HepG2 (cell line): ENCODE data around the gene KCNJ14. TPM values are rescaled to one million over a fixed set of nuclear protein-coding genes. Genes with fewer than 3 reads are reported as not detected.

Source experiments
- AKAP8 ChIP-seq: sonication (generic); formaldehyde crosslinking; IDR thresholded peaks from 2 replicates; pipeline ENCODE4 v1.5.1; 2020; ENCODE audit warnings: mild to moderate bottlenecking, missing genetic modification reagents
- CEBPB ChIP-seq: IDR thresholded peaks from 2 replicates; pipeline ENCODE4 v1.6.1; 2011; ENCODE audit warnings: low read depth, low read length, improper control_type of control experiment, borderline replicate concordance
- HDAC6 ChIP-seq: fragments of 200-600 bp; sonication (generic); IDR thresholded peaks from 2 replicates; pipeline ENCODE4 v1.7.0; 2017; ENCODE audit warnings: mild to moderate bottlenecking, antibody characterized with exemption, low read length, low read depth
- KDM2A ChIP-seq: sonication (generic); formaldehyde crosslinking; IDR thresholded peaks from 2 replicates; pipeline ENCODE4 v1.4.0; 2020; ENCODE audit warnings: low read depth, missing genetic modification reagents, borderline replicate concordance
- POLR2AphosphoS5 ChIP-seq: IDR thresholded peaks from 2 replicates; pipeline ENCODE4 v1.6.1; 2012; ENCODE audit warnings: low read depth, low read length
- RELA ChIP-seq: sonication (generic); formaldehyde crosslinking; IDR thresholded peaks from 2 replicates; pipeline ENCODE4 v1.4.0; 2020; ENCODE audit warnings: missing genetic modification reagents
- ZNF367 ChIP-seq: sonication (generic); formaldehyde crosslinking; IDR thresholded peaks from 2 replicates; pipeline ENCODE4 v1.4.0; 2020; ENCODE audit warnings: missing genetic modification reagents, borderline replicate concordance
- ZNF468 ChIP-seq: sonication (generic); formaldehyde crosslinking; IDR thresholded peaks from 2 replicates; pipeline ENCODE4 v1.8.0; 2022; ENCODE audit warnings: mild to moderate bottlenecking, moderate library complexity, missing genetic modification reagents
- ZNF572 ChIP-seq: sonication (generic); formaldehyde crosslinking; IDR thresholded peaks from 2 replicates; pipeline ENCODE4 v1.5.1; 2020; ENCODE audit warnings: mild to moderate bottlenecking, missing genetic modification reagents
- ZNF614 ChIP-seq: IDR thresholded peaks from 2 replicates; pipeline ENCODE4 v1.6.1; 2018; ENCODE audit warnings: missing biosample characterization, missing genetic modification reagents, inconsistent platforms, borderline replicate concordance
- ZNF746 ChIP-seq: sonication (generic); formaldehyde crosslinking; IDR thresholded peaks from 2 replicates; pipeline ENCODE4 v1.8.0; 2022; ENCODE audit warnings: mild to moderate bottlenecking, missing genetic modification reagents
- ZNF788 ChIP-seq: sonication (generic); formaldehyde crosslinking; IDR thresholded peaks from 2 replicates; pipeline ENCODE4 v1.5.0; 2020; ENCODE audit warnings: mild to moderate bottlenecking, missing genetic modification reagents, borderline replicate concordance
- polyA plus RNA-seq, 8 experiments: library from polyadenylated mRNA; depleted of rRNA in 3 of 8; stranded (reverse) in 7 of 8; unstranded in 1 of 8; fragments of >200 nt; fragmentation: Illumina TruSeq in 4 of 8; extraction: Trizol in 4 of 8; gene quantifications; 2 replicates each; pipeline versions ENCODE4 v1.2.1 to v1.2.3, GENCODE V29; 2011 to 2016; ENCODE audit warnings: low read depth in 4 of 8, missing spikeins in 1 of 8, mixed read lengths in 1 of 8; ENCODE audit not compliant: insufficient read depth in 1 of 8
- total RNA-seq, 5 experiments: library from RNA; depleted of rRNA; stranded (reverse); fragments of >200 nt; fragmentation: Illumina TruSeq; extraction: Trizol; gene quantifications; 2 replicates each; pipeline ENCODE4 v1.2.3, GENCODE V29; 2016; ENCODE audit warnings: low read depth in 1 of 5
- TF ChIP-seq, protein P1 (sequence below): sonication (generic); formaldehyde crosslinking; IDR thresholded peaks from 2 replicates; pipeline ENCODE4 v1.4.0; 2020; ENCODE audit warnings: missing genetic modification reagents, borderline replicate concordance
- TF ChIP-seq, protein P2 (sequence below): sonication (generic); formaldehyde crosslinking; IDR thresholded peaks from 2 replicates; pipeline ENCODE4 v1.5.1; 2020; ENCODE audit warnings: mild to moderate bottlenecking, missing genetic modification reagents, borderline replicate concordance
- TF ChIP-seq, protein P3 (sequence below): sonication (generic); formaldehyde crosslinking; IDR thresholded peaks from 2 replicates; pipeline ENCODE4 v1.8.1; 2023; ENCODE audit warnings: mild to moderate bottlenecking, missing genetic modification reagents, borderline replicate concordance
- TF ChIP-seq, protein P4 (sequence below): fragments of 450-650 bp; IDR thresholded peaks from 2 replicates; pipeline ENCODE4 v1.6.1; 2016

Gene KCNJ14
- total and polyA plus RNA-seq, 2 of the 13 experiments (the other 11 are each of a cell fraction or from before 2014, with no cell fraction given) = 0.20 to 0.51 TPM

DNA sequence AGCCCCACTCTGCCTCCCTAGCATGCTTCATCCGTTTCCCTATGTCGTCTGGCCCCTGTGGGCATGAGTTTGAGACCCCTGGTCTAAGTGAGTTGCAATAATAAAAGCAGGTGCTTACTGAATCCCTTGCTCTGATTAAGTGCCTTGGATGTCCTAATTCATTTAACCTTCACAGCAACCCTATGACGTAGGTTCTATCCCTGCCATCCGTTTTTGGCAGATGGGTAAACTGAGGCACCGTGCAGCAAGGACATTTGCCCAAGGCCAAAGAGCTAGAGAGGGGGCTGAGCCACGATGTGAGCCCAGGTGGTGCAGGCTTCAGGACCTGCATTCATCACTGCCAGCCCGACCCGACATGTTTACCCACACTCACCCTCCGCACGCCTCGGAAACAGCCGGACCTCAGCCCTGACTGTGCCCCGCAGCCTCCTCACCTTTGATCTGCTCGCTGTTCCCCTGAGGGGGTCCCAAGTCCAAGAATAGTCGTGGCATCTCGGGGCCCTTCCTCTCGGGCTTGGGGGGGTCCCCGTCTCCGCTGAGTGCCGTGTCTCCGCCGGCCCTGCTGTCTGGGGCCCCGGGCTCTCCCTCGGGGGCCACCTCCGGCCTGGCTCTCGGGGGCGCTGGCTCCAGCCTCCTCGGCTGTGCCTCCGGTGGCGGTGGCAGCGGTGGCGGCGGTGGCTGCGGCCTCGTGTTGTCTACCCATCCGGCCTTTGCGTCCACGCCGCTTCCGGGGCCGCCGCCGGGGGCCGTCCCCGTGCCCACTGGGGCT lies 41.8 kb downstream of the KCNJ14 start (continued):
- TF ChIP-seq ZNF367 (no peak), POLR2AphosphoS5 (no peak), HDAC6 (no peak), ZNF788 (CRISPR knock-in tag) (peak; percentile 30; the same call in 1 of the 2 replicates), ZNF746 (no peak), ZNF614 (CRISPR knock-in tag) (no peak), KDM2A (CRISPR knock-in tag) (peak; percentile 65), AKAP8 (CRISPR knock-in tag) (0 out of 2 replicates have a peak, but pooled peaks have one; percentile 31), ZNF572 (CRISPR knock-in tag) (no peak), CEBPB (no peak), ZNF468 (CRISPR knock-in tag) (no peak), RELA (CRISPR knock-in tag) (no peak)
- TF ChIP-seq, protein P1, sequence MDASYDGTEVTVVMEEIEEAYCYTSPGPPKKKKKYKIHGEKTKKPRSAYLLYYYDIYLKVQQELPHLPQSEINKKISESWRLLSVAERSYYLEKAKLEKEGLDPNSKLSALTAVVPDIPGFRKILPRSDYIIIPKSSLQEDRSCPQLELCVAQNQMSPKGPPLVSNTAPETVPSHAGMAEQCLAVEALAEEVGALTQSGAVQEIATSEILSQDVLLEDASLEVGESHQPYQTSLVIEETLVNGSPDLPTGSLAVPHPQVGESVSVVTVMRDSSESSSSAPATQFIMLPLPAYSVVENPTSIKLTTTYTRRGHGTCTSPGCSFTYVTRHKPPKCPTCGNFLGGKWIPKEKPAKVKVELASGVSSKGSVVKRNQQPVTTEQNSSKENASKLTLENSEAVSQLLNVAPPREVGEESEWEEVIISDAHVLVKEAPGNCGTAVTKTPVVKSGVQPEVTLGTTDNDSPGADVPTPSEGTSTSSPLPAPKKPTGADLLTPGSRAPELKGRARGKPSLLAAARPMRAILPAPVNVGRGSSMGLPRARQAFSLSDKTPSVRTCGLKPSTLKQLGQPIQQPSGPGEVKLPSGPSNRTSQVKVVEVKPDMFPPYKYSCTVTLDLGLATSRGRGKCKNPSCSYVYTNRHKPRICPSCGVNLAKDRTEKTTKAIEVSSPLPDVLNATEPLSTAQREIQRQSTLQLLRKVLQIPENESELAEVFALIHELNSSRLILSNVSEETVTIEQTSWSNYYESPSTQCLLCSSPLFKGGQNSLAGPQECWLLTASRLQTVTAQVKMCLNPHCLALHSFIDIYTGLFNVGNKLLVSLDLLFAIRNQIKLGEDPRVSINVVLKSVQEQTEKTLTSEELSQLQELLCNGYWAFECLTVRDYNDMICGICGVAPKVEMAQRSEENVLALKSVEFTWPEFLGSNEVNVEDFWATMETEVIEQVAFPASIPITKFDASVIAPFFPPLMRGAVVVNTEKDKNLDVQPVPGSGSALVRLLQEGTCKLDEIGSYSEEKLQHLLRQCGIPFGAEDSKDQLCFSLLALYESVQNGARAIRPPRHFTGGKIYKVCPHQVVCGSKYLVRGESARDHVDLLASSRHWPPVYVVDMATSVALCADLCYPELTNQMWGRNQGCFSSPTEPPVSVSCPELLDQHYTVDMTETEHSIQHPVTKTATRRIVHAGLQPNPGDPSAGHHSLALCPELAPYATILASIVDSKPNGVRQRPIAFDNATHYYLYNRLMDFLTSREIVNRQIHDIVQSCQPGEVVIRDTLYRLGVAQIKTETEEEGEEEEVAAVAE (CRISPR knock-in tag) = no peak
- TF ChIP-seq, protein P2, sequence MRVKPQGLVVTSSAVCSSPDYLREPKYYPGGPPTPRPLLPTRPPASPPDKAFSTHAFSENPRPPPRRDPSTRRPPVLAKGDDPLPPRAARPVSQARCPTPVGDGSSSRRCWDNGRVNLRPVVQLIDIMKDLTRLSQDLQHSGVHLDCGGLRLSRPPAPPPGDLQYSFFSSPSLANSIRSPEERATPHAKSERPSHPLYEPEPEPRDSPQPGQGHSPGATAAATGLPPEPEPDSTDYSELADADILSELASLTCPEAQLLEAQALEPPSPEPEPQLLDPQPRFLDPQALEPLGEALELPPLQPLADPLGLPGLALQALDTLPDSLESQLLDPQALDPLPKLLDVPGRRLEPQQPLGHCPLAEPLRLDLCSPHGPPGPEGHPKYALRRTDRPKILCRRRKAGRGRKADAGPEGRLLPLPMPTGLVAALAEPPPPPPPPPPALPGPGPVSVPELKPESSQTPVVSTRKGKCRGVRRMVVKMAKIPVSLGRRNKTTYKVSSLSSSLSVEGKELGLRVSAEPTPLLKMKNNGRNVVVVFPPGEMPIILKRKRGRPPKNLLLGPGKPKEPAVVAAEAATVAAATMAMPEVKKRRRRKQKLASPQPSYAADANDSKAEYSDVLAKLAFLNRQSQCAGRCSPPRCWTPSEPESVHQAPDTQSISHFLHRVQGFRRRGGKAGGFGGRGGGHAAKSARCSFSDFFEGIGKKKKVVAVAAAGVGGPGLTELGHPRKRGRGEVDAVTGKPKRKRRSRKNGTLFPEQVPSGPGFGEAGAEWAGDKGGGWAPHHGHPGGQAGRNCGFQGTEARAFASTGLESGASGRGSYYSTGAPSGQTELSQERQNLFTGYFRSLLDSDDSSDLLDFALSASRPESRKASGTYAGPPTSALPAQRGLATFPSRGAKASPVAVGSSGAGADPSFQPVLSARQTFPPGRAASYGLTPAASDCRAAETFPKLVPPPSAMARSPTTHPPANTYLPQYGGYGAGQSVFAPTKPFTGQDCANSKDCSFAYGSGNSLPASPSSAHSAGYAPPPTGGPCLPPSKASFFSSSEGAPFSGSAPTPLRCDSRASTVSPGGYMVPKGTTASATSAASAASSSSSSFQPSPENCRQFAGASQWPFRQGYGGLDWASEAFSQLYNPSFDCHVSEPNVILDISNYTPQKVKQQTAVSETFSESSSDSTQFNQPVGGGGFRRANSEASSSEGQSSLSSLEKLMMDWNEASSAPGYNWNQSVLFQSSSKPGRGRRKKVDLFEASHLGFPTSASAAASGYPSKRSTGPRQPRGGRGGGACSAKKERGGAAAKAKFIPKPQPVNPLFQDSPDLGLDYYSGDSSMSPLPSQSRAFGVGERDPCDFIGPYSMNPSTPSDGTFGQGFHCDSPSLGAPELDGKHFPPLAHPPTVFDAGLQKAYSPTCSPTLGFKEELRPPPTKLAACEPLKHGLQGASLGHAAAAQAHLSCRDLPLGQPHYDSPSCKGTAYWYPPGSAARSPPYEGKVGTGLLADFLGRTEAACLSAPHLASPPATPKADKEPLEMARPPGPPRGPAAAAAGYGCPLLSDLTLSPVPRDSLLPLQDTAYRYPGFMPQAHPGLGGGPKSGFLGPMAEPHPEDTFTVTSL (CRISPR knock-in tag) = 0 out of 2 replicates have a peak, but pooled peaks have one; percentile 24
- TF ChIP-seq, protein P3, sequence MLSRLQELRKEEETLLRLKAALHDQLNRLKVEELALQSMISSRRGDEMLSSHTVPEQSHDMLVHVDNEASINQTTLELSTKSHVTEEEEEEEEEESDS (CRISPR knock-in tag) = no peak
- TF ChIP-seq, protein P4, sequence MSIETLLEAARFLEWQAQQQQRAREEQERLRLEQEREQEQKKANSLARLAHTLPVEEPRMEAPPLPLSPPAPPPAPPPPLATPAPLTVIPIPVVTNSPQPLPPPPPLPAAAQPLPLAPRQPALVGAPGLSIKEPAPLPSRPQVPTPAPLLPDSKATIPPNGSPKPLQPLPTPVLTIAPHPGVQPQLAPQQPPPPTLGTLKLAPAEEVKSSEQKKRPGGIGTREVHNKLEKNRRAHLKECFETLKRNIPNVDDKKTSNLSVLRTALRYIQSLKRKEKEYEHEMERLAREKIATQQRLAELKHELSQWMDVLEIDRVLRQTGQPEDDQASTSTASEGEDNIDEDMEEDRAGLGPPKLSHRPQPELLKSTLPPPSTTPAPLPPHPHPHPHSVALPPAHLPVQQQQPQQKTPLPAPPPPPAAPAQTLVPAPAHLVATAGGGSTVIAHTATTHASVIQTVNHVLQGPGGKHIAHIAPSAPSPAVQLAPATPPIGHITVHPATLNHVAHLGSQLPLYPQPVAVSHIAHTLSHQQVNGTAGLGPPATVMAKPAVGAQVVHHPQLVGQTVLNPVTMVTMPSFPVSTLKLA = no peak
